Osteoblast (primary cell): ENCODE results near the gene FBXW11. TPM values are rescaled to one million over a fixed set of nuclear protein-coding genes. Genes with fewer than 3 reads are reported as not detected.
"Not testable (repeated sequence)": the region's sequence is repeated elsewhere in the genome, so short reads cannot be mapped to it uniquely, and the experiment has no call there.

Source experiments
- DNase-seq: peaks from one replicate; pipeline ENCODE4 v3.0.0; 2011; ENCODE audit warnings: low spot score, mixed read lengths; ENCODE audit not compliant: insufficient read length; ENCODE audit errors: missing footprints
- H2AFZ ChIP-seq: 2 replicates; pipeline ENCODE4 v1.6.0; 2011; ENCODE audit warnings: mild to moderate bottlenecking, low read length
- H3K27ac ChIP-seq: 2 replicates; pipeline ENCODE4 v1.5.1; 2011; ENCODE audit warnings: mild to moderate bottlenecking, low read depth, low read length, moderate library complexity
- H3K27me3 ChIP-seq: 2 replicates; pipeline ENCODE4 v1.6.0; 2012; ENCODE audit warnings: mild to moderate bottlenecking, control low read depth, inconsistent platforms, low read length, moderate library complexity; ENCODE audit not compliant: insufficient read depth
- H3K36me3 ChIP-seq: 2 replicates; pipeline ENCODE4 v1.5.1; 2011; ENCODE audit warnings: mild to moderate bottlenecking, low read length, control low read depth, moderate library complexity; ENCODE audit not compliant: insufficient read depth
- H3K4me1 ChIP-seq: 2 replicates; pipeline ENCODE4 v1.5.1; 2011; ENCODE audit warnings: mild to moderate bottlenecking, low read length, control low read depth, moderate library complexity; ENCODE audit not compliant: insufficient read depth
- H3K4me2 ChIP-seq: 2 replicates; pipeline ENCODE4 v1.6.0; 2011; ENCODE audit warnings: mild to moderate bottlenecking, low read length; ENCODE audit not compliant: insufficient read depth
- H3K4me3 ChIP-seq: fragments of 200-600 bp; sonication (generic); 3 replicates; pipeline ENCODE4 v1.5.1; 2012; ENCODE audit warnings: mild to moderate bottlenecking, low read length, inconsistent platforms; ENCODE audit not compliant: insufficient read depth
- H3K79me2 ChIP-seq: 2 replicates; pipeline ENCODE4 v1.6.0; 2012; ENCODE audit warnings: mild to moderate bottlenecking, low read length, control low read depth, inconsistent platforms; ENCODE audit not compliant: insufficient read depth
- H3K9me3 ChIP-seq: 2 replicates; pipeline ENCODE4 v1.5.1; 2011; ENCODE audit warnings: low read depth, low read length, control low read depth
- H4K20me1 ChIP-seq: 2 replicates; pipeline ENCODE4 v1.6.0; 2012; ENCODE audit warnings: mild to moderate bottlenecking, low read length, control low read depth; ENCODE audit not compliant: insufficient read depth
- total RNA-seq: library from RNA; depleted of rRNA; stranded (reverse); fragments of >200 nt; gene quantifications from 2 replicates; pipeline ENCODE4 v1.2.3, GENCODE V29; 2012
- TF ChIP-seq, protein P1 (sequence below): IDR thresholded peaks from 2 replicates; pipeline ENCODE4 v1.5.1; 2011; ENCODE audit warnings: mild to moderate bottlenecking, low read depth, low read length, moderate library complexity; ENCODE audit errors: extremely low read depth

Gene FBXW11
- total RNA-seq, 1 donor: 76.7 TPM

DNA sequence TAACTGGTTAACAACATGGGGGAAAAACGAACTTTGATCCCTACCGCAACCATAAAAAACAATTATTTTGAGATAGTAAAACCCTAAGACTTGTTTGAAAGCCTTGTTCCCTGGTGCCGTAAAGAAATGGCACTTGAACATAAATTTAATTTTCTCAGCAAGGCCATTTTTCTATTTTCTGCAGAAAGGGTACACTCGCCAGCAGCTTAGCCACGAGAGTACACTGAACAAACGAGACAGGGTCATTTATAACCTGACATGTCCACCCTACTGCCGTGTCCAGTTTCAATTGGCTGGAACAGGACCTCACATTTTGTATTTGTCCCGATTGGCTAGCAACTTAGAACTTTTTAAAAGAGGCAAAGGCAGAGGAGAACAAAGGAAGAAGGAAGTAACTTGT, 26.8 kb downstream of the FBXW11 start:
- H3K4me1 ChIP-seq: peaks cover 9% of the 10 kb centered on the region
- H3K36me3 ChIP-seq: no peaks in the 10 kb centered on the region
- no peak overlapping the region for H3K4me3 ChIP-seq
- peaks cover 96% of the 10 kb centered on the region for H3K79me2 ChIP-seq
- TF ChIP-seq, protein P1, sequence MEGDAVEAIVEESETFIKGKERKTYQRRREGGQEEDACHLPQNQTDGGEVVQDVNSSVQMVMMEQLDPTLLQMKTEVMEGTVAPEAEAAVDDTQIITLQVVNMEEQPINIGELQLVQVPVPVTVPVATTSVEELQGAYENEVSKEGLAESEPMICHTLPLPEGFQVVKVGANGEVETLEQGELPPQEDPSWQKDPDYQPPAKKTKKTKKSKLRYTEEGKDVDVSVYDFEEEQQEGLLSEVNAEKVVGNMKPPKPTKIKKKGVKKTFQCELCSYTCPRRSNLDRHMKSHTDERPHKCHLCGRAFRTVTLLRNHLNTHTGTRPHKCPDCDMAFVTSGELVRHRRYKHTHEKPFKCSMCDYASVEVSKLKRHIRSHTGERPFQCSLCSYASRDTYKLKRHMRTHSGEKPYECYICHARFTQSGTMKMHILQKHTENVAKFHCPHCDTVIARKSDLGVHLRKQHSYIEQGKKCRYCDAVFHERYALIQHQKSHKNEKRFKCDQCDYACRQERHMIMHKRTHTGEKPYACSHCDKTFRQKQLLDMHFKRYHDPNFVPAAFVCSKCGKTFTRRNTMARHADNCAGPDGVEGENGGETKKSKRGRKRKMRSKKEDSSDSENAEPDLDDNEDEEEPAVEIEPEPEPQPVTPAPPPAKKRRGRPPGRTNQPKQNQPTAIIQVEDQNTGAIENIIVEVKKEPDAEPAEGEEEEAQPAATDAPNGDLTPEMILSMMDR: no peak
- H3K9me3 ChIP-seq: peaks cover 3% of the 10 kb centered on the region
- H4K20me1 ChIP-seq: peaks cover 75% of the 10 kb centered on the region
- H3K27me3 ChIP-seq: no peaks in the 10 kb centered on the region
- no peak overlapping the region for H3K27ac ChIP-seq
- DNase-seq: no peak
- H3K4me2 ChIP-seq: no peak overlapping the region
- no peak overlapping the region for H2AFZ ChIP-seq

GRCh38 chr5:171978519-171978918, 27.9 kb downstream of the FBXW11 start:
- DNase-seq: no peak
- H3K36me3 ChIP-seq: no peaks in the 10 kb centered on the region
- peaks cover 97% of the 10 kb centered on the region for H3K79me2 ChIP-seq
- TF ChIP-seq, protein P1: no peak
- H3K4me3 ChIP-seq: no peak overlapping the region
- peaks cover 70% of the 10 kb centered on the region for H4K20me1 ChIP-seq
- no peak overlapping the region for H3K27ac ChIP-seq
- H2AFZ ChIP-seq: no peak overlapping the region
- no peaks in the 10 kb centered on the region for H3K27me3 ChIP-seq
- H3K4me2 ChIP-seq: no peak overlapping the region
- H3K4me1 ChIP-seq: peaks cover 8% of the 10 kb centered on the region
- peaks cover 3% of the 10 kb centered on the region for H3K9me3 ChIP-seq

GRCh38 chr5:171978016-171978415, 28.4 kb downstream of the FBXW11 start:
- no peak overlapping the region for H3K4me2 ChIP-seq
- H3K79me2 ChIP-seq: peaks cover 97% of the 10 kb centered on the region
- H3K9me3 ChIP-seq: peaks cover 3% of the 10 kb centered on the region
- TF ChIP-seq, protein P1: no peak
- peaks cover 70% of the 10 kb centered on the region for H4K20me1 ChIP-seq
- no peak overlapping the region for H3K27ac ChIP-seq
- H3K36me3 ChIP-seq: no peaks in the 10 kb centered on the region
- peaks cover 8% of the 10 kb centered on the region for H3K4me1 ChIP-seq
- H2AFZ ChIP-seq: no peak overlapping the region
- no peak for DNase-seq
- H3K27me3 ChIP-seq: no peaks in the 10 kb centered on the region
- H3K4me3 ChIP-seq: no peak overlapping the region

GRCh38 chr5:171977244-171977950, 29.0 kb downstream of the FBXW11 start:
- not testable (repeated sequence) for H3K27ac ChIP-seq

More at GRCh38 chr5:171977244-171977950, 29.0 kb downstream of the FBXW11 start:
- not testable (repeated sequence) for H3K4me1 ChIP-seq, H3K27me3 ChIP-seq, H3K9me3 ChIP-seq, H2AFZ ChIP-seq, DNase-seq, H3K4me3 ChIP-seq, H3K4me2 ChIP-seq, H3K36me3 ChIP-seq
- Histone ChIP-seq H4K20me1 (peaks cover 69% of the 10 kb centered on the region), H3K79me2 (peaks cover 95% of the 10 kb centered on the region)
